GM12874 (cell line): ENCODE data around the gene NTRK2.

ENCODE experiments used
- TF ChIP-seq, protein P1 (sequence below): IDR thresholded peaks from 2 replicates; pipeline ENCODE4 v1.5.1; 2011; ENCODE audit warnings: low read depth, mild to moderate bottlenecking, control low read depth, low read length, moderate library complexity; ENCODE audit not compliant: insufficient read depth

The NTRK2 gene

DNA sequence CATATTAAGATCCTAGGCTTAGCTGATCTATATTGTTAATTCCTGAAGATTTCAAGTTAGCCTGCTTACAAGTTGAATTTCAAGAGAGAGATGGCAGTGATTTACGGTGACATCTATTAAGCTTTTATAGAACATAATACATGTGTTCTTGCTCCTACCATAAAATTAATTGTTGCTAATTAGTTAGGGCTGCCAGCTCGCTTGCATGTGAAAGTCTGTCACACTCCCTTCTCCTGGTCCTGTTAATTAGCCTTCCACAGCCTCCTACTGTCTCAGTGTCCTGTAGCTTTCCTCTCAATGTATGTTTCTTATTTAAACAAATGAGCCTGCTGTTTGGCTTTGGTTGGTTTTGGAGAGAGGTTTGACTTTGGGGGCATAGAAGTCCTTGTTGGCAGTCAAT, 247.2 kb downstream of the NTRK2 start:
- TF ChIP-seq, protein P1, sequence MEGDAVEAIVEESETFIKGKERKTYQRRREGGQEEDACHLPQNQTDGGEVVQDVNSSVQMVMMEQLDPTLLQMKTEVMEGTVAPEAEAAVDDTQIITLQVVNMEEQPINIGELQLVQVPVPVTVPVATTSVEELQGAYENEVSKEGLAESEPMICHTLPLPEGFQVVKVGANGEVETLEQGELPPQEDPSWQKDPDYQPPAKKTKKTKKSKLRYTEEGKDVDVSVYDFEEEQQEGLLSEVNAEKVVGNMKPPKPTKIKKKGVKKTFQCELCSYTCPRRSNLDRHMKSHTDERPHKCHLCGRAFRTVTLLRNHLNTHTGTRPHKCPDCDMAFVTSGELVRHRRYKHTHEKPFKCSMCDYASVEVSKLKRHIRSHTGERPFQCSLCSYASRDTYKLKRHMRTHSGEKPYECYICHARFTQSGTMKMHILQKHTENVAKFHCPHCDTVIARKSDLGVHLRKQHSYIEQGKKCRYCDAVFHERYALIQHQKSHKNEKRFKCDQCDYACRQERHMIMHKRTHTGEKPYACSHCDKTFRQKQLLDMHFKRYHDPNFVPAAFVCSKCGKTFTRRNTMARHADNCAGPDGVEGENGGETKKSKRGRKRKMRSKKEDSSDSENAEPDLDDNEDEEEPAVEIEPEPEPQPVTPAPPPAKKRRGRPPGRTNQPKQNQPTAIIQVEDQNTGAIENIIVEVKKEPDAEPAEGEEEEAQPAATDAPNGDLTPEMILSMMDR = no peak

DNA sequence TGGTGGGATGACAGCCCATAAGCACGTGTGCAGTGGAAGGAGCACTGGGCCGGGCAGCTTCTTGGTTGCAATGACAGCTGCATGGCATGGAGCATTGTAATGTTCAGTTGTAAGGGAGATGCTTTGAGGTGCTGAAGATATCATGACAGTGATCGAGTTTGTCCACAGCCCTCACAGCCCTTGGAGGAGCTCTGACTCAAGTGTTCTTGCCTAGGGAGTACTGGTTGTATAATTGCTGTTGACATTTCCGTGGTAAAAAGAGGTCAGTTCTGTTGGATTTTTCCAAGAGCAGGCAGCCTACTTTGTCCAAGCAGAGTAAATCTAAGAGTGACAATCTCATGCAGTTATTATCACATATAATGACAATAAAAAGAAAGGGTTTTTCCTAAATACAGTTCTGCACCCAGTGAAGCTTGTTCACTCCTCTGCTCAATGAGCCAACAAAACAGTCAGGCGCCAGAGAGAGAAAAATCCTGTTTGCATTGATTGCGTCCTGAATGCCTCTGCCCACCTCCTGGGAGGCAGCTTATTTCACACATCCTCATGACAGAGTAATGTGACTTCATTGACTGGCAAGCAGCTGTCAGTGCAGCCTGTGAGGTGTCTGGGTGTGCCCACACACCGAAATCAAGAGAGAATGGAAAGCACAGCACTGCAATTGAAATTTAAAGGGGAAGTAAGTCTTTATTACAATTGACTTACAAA, 248.0 kb downstream of the NTRK2 start:
- TF ChIP-seq, protein P1 = no peak

DNA sequence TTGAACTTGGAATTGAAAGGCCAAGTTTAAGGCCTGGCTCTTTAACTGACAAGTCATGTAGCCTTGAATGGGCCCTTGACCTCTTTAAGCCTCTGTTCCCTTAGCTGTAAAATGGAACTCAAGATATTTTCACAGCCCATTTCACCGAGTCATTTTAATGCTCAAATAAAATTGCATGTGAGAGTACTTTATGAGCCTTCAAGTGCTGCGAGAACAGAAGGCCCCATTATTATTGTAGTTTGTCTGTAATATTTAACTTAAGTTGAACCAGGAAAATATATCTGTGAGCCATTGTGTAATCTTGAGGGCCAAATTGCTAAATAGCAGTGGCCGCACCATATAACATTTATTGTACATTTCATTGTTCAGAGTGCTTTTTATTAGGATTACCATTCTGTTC, 249.9 kb downstream of the NTRK2 start:
- TF ChIP-seq, protein P1 = no peak

DNA sequence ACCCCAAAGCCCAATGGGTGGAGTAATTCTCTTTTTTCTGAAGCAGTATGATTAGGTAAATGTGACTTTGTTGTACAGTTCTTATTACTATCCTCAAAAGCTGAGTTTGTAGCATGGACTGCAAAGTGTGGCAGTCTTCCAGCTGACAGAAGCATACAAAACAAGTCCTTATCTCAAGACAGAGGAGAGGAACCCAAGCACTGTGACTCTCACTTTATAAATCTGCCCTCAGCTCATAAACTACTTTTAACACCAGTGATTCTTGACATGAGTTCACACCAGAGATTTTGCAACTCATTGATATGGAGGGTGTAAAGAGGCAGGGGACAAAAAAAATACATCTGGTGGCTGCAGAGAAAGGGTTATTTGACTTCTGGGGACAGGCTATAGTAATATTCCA, 251.6 kb downstream of the NTRK2 start:
- TF ChIP-seq, protein P1 = no peak

DNA sequence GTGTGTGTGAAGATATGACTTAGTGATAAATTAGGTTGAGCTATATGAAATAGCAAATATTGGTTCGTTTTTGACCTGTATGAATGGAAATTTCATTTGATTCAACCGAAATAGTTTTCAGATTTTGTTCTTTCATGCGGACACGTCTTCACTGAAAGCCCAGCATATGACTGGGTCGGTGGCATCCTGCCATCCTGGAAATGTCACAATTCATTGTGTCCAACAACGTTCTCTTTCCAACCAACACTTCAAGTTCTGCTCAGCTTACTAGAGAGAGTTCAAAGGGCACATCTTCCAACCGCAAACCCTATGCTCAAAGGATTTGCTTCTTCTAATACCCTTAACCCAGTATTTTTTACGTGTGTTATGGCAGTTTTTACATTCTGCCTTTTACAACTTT, 252.5 kb downstream of the NTRK2 start:
- TF ChIP-seq, protein P1 = no peak

DNA sequence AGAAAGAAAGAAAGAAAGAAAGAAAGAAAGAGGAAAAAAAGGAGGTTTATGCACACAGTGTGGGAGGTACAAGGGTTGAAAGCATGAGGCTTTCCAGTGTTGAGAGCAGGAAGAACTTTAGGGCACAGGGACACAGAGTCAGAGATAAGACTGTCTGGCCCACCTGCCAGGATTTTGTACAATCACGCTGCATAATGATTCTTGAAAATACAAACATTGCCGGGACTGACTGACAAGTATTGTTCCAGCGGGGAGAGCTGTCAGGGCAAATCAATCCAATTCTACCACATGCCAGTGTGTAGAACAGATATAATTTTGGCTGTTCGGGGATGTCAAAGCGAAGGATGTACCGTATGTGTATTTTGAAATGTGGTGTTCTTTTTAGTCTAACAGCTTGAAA, 254.7 kb downstream of the NTRK2 start:
- TF ChIP-seq, protein P1 = no peak

DNA sequence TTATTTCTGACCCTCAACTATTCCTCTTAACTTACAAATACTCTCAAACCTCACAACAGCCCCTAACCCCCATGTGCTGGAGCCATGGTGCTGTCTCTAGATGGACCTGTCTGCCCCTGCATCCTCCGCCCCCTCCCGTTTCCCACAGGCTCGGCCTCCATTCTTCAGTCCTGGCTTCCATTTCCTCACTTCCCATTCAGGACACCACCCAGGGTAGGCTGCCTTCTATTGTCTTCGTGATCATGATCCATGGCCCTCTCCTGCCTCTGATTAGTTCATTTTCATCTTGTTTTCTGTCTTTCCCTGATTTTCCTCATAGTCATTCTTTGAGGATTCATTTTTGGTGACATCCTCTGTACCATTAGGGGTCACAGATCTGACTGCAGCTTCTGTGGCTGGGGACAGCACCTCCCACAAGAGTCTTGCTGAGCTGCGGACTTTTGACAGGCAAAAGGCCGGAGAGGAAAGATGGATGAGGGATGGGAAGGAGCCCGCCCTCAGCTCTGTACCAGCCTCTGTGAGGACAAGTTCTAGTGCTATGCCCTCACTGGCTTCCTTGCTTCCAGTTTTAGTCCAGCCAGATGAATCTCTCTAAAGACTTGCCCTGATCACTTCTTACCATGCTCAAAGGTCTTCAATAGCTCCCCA, 255.8 kb downstream of the NTRK2 start:
- TF ChIP-seq, protein P1 = no peak
